Left colon (tissue), 2 donors: ENCODE measurements around the gene STYXL1. TPM values are rescaled to one million over a fixed set of nuclear protein-coding genes. Genes with fewer than 3 reads are reported as not detected.

ENCODE experiments used
- ATAC-seq: fragments of 200-7000 bp; cut with Tn5 transposase; one replicate; pipeline ENCODE4 v1.9.1; 2020; ENCODE audit warnings: mild to moderate bottlenecking, moderate library complexity
- DNase-seq, 2 donors: peaks; one replicate each; pipeline ENCODE4 v3.0.0-alpha.2; 2020
- intact Hi-C, 2 donors: fragments of 100-400 bp; cut with DNase I in 1 of 2; cut with micrococcal nuclease in 1 of 2; formaldehyde crosslinking; loops; one replicate each; pipeline versions ENCODE4 v1.11.2 to v1.14.0; 2022; cut with DNase I, micrococcal nuclease
- total RNA-seq, 2 donors: library from RNA; stranded (reverse); fragmentation: NEBNext Ultra II Directional; extraction: Animal tissue kit (Norgen Biotek cat#: 25700); gene quantifications; one replicate each; pipeline ENCODE4 v1.2.1, GENCODE V29; 2021
- donor health status: DM: no; HTN: no; CAD: no.
- donor health status: DM: yes; HTN: yes; CAD: no.

The STYXL1 gene
- total RNA-seq, 2 donors from 2014 or later = 19.0 to 26.0 TPM

GRCh38 chr7:75985009-75985517 is 62.7 kb downstream of the STYXL1 start:
- intact Hi-C loops = no loop called here
- DNase-seq (no peak), ATAC-seq (no peak)

GRCh38 chr7:75984130-75985008 is 63.4 kb downstream of the STYXL1 start:
- intact Hi-C loops = no loop called here
- ATAC-seq (no peak), DNase-seq (no peak)

- no peak for ATAC-seq
- DNase-seq = no peak
- intact Hi-C loops = no loop called here
Observed at GRCh38 chr7:75983471-75984129, 64.2 kb downstream of the STYXL1 start.

- DNase-seq = no peak
- intact Hi-C loops = no loop called here
- ATAC-seq = no peak
Observed at GRCh38 chr7:75982306-75983064, 65.3 kb downstream of the STYXL1 start.

GRCh38 chr7:75981453-75982305 is 66.1 kb downstream of the STYXL1 start:
- ATAC-seq (no peak), DNase-seq (no peak)
- intact Hi-C loops = no loop called here

- ATAC-seq (no peak), DNase-seq (no peak)
- intact Hi-C loops = no loop called here
Observed at GRCh38 chr7:75981203-75981452, 66.7 kb downstream of the STYXL1 start.

- ATAC-seq = peak; percentile 7
- intact Hi-C loops = no loop called here
- no peak for DNase-seq
Observed at GRCh38 chr7:75980430-75981202, 67.2 kb downstream of the STYXL1 start.

- DNase-seq (peak; percentile 93 to 95), ATAC-seq (peak; percentile 93)
- intact Hi-C loops = no loop called here
Observed at GRCh38 chr7:75979759-75980429, 67.9 kb downstream of the STYXL1 start.

- no peak for DNase-seq
Observed at GRCh38 chr7:75977743-75978142, 70.1 kb downstream of the STYXL1 start.

GRCh38 chr7:75971961-75972763 is 75.6 kb downstream of the STYXL1 start:
- no peak for ATAC-seq
- intact Hi-C loops = no loop called here
- DNase-seq = no peak

More at GRCh38 chr7:75977743-75978142, 70.1 kb downstream of the STYXL1 start:
- no peak for ATAC-seq
- intact Hi-C loops = no loop called here

GRCh38 chr7:75971309-75971960 is 76.4 kb downstream of the STYXL1 start:
- DNase-seq = no peak
- intact Hi-C loops = no loop called here
- ATAC-seq = peak; percentile 15

- ATAC-seq (no peak), DNase-seq (no peak)
- intact Hi-C loops = no loop called here
Observed at GRCh38 chr7:75969704-75970498, 77.9 kb downstream of the STYXL1 start.

GRCh38 chr7:75969182-75969581 is 78.6 kb downstream of the STYXL1 start:
- ATAC-seq = peak; percentile 36
- intact Hi-C loops = no loop called here
- peak in 1 of 2 donors; percentile 70 for DNase-seq

- DNase-seq = no peak
- intact Hi-C loops = no loop called here
- ATAC-seq = no peak
Observed at GRCh38 chr7:75968561-75969001, 79.2 kb downstream of the STYXL1 start.

GRCh38 chr7:75968012-75968411 is 79.8 kb downstream of the STYXL1 start:
- ATAC-seq = no peak
- intact Hi-C loops = no loop called here
- DNase-seq = no peak
